SK-N-MC (cell line): ENCODE data around the gene CACNA1C.
"Not testable (repeated sequence)": the region's sequence is repeated elsewhere in the genome, so short reads cannot be mapped to it uniquely, and the experiment has no call there.

ENCODE experiments used
- DNase-seq: peaks from one replicate; pipeline ENCODE4 v3.0.0-alpha.2; 2011; ENCODE audit warnings: low read depth, low spot score
- H3K27ac ChIP-seq: fragments of 200-600 bp; sonication (generic); 2 replicates; pipeline ENCODE4 v1.5.1; 2016; ENCODE audit warnings: mixed run types
- H3K36me3 ChIP-seq: fragments of 200-600 bp; sonication (generic); 2 replicates; pipeline ENCODE4 v1.6.1; 2017; ENCODE audit warnings: antibody characterized with exemption, low read length, mixed read lengths; ENCODE audit not compliant: insufficient read depth
- H3K4me3 ChIP-seq: fragments of 200-600 bp; sonication (generic); 2 replicates; pipeline ENCODE4 v1.5.1; 2016
- H3K9ac ChIP-seq: fragments of 200-600 bp; sonication (generic); 2 replicates; pipeline ENCODE4 v1.8.0; 2017; ENCODE audit warnings: mixed run types, mixed read lengths; ENCODE audit not compliant: insufficient read length
- H3K9me3 ChIP-seq: fragments of 200-600 bp; sonication (generic); 2 replicates; pipeline ENCODE4 v1.6.1; 2017; ENCODE audit warnings: low read depth, mild to moderate bottlenecking, antibody characterized with exemption, low read length, moderate library complexity, mixed read lengths
- EZH2 ChIP-seq: fragments of 200-600 bp; sonication (generic); IDR thresholded peaks from one replicate; pipeline ENCODE4 v1.6.1; 2017; ENCODE audit warnings: antibody characterized with exemption
- FOXP2 ChIP-seq: optimal IDR thresholded peaks from 2 replicates; pipeline ENCODE3; 2011; ENCODE audit warnings: mild to moderate bottlenecking, moderate library complexity; ENCODE audit not compliant: insufficient read depth; ENCODE audit errors: extremely low read length, control extremely low read depth
- POLR2AphosphoS5 ChIP-seq: IDR thresholded peaks from 2 replicates; pipeline ENCODE4 v1.6.1; 2012; ENCODE audit warnings: mild to moderate bottlenecking, low read depth, low read length, borderline replicate concordance

The CACNA1C gene

GRCh38 chr12:2098852-2099251 lies 46.1 kb downstream of the CACNA1C start:
- H3K4me3 ChIP-seq: no peak overlapping the region
- no peaks in the 10 kb centered on the region for H3K36me3 ChIP-seq
- TF ChIP-seq FOXP2: no peak
- no peak for TF ChIP-seq EZH2
- H3K27ac ChIP-seq: no peak overlapping the region
- H3K9ac ChIP-seq: no peak overlapping the region
- DNase-seq: no peak
- H3K9me3 ChIP-seq: no peaks in the 10 kb centered on the region

- H3K4me3 ChIP-seq: no peak overlapping the region
- no peak overlapping the region for H3K27ac ChIP-seq
- no peaks in the 10 kb centered on the region for H3K36me3 ChIP-seq
- H3K9ac ChIP-seq: no peak overlapping the region
- TF ChIP-seq POLR2AphosphoS5: no peak
- no peak for TF ChIP-seq FOXP2
- no peak for TF ChIP-seq EZH2
- H3K9me3 ChIP-seq: no peaks in the 10 kb centered on the region
- DNase-seq: no peak
Measured at GRCh38 chr12:2099595-2099994, 46.8 kb downstream of the CACNA1C start.

DNA sequence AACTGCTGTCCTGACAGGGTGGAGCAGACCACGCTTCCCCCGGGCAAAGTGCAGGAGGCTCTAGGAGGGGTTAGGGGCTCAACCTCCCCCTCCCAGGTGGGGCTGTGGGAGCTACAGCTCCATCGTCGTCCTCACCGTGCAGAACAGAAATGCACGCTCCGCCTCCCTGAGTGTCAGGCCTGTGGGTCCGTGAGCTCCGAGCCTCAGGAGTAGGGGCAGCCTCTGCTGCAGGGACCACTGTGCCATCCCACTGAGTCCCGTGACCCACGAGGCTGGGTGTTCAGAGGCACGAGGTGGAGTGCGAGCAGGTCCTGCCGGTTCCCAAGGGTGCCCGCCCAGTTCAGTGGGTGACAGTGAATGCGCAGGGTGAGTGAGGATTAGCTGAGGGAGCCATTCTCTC lies 48.6 kb downstream of the CACNA1C start:
- no peak for DNase-seq

DNA sequence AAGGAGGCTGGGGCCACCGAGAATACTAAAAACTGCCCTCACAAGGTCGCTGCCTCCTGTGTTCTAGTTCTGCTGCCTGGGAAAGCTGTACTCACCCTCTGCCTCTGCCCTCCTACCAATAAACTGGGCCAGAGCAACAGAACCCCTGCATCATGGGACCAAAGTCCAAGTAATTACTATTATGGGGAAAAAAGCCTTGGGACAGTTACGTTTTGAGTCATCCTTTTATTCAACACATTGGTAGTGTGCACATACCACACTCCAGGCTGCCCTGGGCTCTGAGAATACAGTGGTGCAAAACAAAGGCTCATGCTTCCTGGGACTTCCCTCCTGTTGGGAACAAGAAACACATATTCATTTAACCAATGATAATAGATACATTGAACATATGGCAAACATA lies 49.0 kb downstream of the CACNA1C start:
- H3K36me3 ChIP-seq: no peaks in the 10 kb centered on the region
- TF ChIP-seq EZH2 (no peak), FOXP2 (no peak), POLR2AphosphoS5 (no peak)
- no peak overlapping the region for H3K27ac ChIP-seq
- no peak for DNase-seq
- H3K9ac ChIP-seq: no peak overlapping the region
- no peak overlapping the region for H3K4me3 ChIP-seq
- H3K9me3 ChIP-seq: no peaks in the 10 kb centered on the region

More for the DNA sequence above, 48.6 kb downstream of the CACNA1C start:
- no peak overlapping the region for H3K27ac ChIP-seq
- H3K9me3 ChIP-seq: no peaks in the 10 kb centered on the region
- no peak overlapping the region for H3K4me3 ChIP-seq
- no peak overlapping the region for H3K9ac ChIP-seq
- no peaks in the 10 kb centered on the region for H3K36me3 ChIP-seq
- TF ChIP-seq FOXP2 (no peak), POLR2AphosphoS5 (no peak), EZH2 (no peak)

DNA sequence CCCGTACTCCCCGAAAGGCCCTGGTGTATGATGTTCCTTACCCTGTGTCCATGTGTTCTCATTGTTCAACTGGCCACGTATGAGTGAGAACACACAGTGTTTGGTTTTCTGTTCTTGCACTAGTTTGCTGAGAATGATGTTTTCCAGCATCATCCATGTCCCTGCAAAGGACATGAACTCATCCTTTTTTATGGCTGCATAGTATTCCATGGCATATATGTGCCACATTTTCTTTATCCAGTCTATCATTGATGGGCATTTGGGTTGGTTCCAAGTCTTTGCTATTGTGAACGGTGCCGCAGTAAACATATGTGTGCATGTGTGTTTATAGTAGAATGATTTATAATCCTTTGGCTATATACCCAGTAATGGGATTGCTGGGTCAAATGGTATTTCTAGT lies 49.9 kb downstream of the CACNA1C start:
- not testable (repeated sequence) for H3K9me3 ChIP-seq, DNase-seq, H3K36me3 ChIP-seq, H3K4me3 ChIP-seq, H3K9ac ChIP-seq, H3K27ac ChIP-seq

GRCh38 chr12:2105387-2105786 lies 52.6 kb downstream of the CACNA1C start:
- not testable (repeated sequence) for H3K9ac ChIP-seq, H3K36me3 ChIP-seq, H3K9me3 ChIP-seq, DNase-seq, H3K4me3 ChIP-seq, H3K27ac ChIP-seq

- H3K27ac ChIP-seq: no peak overlapping the region
- no peak for DNase-seq
- no peak overlapping the region for H3K9ac ChIP-seq
- H3K4me3 ChIP-seq: no peak overlapping the region
- TF ChIP-seq FOXP2 (no peak), EZH2 (no peak), POLR2AphosphoS5 (no peak)
- H3K36me3 ChIP-seq: no peaks in the 10 kb centered on the region
- H3K9me3 ChIP-seq: no peaks in the 10 kb centered on the region
Measured at GRCh38 chr12:2108166-2108565, 55.4 kb downstream of the CACNA1C start.

GRCh38 chr12:2108975-2109671 lies 56.3 kb downstream of the CACNA1C start:
- H3K4me3 ChIP-seq: no peak overlapping the region
- no peaks in the 10 kb centered on the region for H3K9me3 ChIP-seq
- no peak overlapping the region for H3K9ac ChIP-seq
- no peak for TF ChIP-seq FOXP2
- TF ChIP-seq POLR2AphosphoS5: no peak
- no peak for TF ChIP-seq EZH2
- DNase-seq: no peak
- H3K36me3 ChIP-seq: no peaks in the 10 kb centered on the region
- H3K27ac ChIP-seq: no peak overlapping the region

DNA sequence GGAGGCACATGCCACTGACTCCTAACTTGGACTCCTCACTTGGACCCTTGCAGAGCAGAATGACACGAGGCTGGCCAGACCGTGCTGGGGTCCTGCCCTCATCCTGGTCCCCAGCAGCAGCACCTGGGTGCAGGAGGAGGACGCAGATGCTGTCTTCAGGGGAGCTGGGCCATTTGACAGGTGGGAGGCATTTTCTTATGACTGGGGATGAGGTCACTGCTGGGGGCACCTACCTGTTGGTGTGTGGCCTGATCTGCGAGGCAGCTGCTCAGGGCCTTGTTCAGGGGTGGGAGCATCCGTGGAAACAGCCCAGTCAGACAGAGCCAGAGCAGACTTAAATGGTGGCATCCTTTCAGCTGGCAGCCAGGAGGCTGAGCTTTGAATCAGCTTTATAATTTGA lies 57.3 kb downstream of the CACNA1C start:
- H3K9ac ChIP-seq: no peak overlapping the region
- H3K4me3 ChIP-seq: no peak overlapping the region
- no peak for DNase-seq
- TF ChIP-seq EZH2 (no peak), POLR2AphosphoS5 (no peak), FOXP2 (no peak)
- no peaks in the 10 kb centered on the region for H3K36me3 ChIP-seq
- no peak overlapping the region for H3K27ac ChIP-seq
- no peaks in the 10 kb centered on the region for H3K9me3 ChIP-seq
